Transverse colon (tissue), 3 donors: ENCODE data around the gene FGR.

Experiments used
- POLR2A ChIP-seq: fragments of 450-650 bp; IDR thresholded peaks from one replicate; pipeline ENCODE4 v1.6.1; 2016; ENCODE audit warnings: antibody characterized with exemption, mild to moderate bottlenecking, moderate library complexity
- POLR2AphosphoS5 ChIP-seq, 3 donors: sonication (generic); formaldehyde crosslinking; IDR thresholded peaks; one replicate each; pipeline ENCODE4 v1.6.1; 2016; ENCODE audit warnings: antibody characterized with exemption in 3 of 3

DNA sequence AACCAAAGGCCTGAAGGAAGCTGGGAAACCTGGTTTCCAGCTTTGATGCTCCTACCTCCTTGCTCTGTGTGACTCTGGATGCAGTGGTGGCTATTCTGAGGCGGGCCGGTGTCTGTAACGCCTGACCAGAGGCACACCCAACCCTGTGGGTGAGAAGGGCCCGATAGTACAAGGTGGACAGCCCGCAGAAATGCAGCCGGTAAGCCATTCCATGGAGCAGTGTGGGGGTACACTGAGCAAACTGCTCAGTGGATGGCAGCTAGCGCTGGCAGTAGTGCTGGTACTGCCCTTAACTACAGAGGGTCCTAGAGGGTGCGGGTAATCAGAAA, 67.0 kb downstream of the FGR start:
- TF ChIP-seq POLR2AphosphoS5 (IDR thresholded peaks at IDR 0.05), result no peak
- TF ChIP-seq POLR2A, result no peak
